HepG2 (cell line): ENCODE data around the gene TET3. TPM values are rescaled to one million over a fixed set of nuclear protein-coding genes. Genes with fewer than 3 reads are reported as not detected.

Experiments used
- ATAC-seq: fragments of 200-7000 bp; cut with Tn5 transposase; 3 replicates; pipeline ENCODE4 v1.9.1; 2020; ENCODE audit warnings: mild to moderate bottlenecking, moderate library complexity
- BruUV-seq: library from RNA; stranded (reverse); fragments of 400-500 nt; replicated peaks from 2 replicates; lab custom pipeline; 2021; lab: Mats Ljungman, UMichigan
- CTCF ChIA-PET: fragments of 300-600 bp; formaldehyde crosslinking; extraction: SDS; loops from one replicate; lab custom pipeline; 2021; ENCODE audit warnings: low total read pairs, inconsistent platforms, low intra/inter-chr PET ratio; lab: Yijun Ruan, JAX
- POLR2A ChIA-PET: fragments of 350-600 bp; sonication (Branson Sonifier 250); formaldehyde crosslinking; loops from one replicate; lab custom pipeline; 2020; ENCODE audit warnings: antibody characterized with exemption, inconsistent platforms; lab: Yijun Ruan, JAX
- DNase-seq: peaks from one replicate; pipeline ENCODE4 v3.0.0-alpha.2; 2015; ENCODE audit warnings: low spot score
- FAIRE-seq: peaks from 3 replicates; lab custom pipeline; 2011; peaks lifted over from hg19 to GRCh38; lab: Jason Lieb, UNC
- H2AFZ ChIP-seq: one replicate; pipeline ENCODE4 v1.6.1; 2011; ENCODE audit warnings: low read length, inconsistent platforms
- H3K27ac ChIP-seq: fragments of 300-600 bp; 3 replicates; pipeline ENCODE4 v1.8.0; 2011; ENCODE audit warnings: mixed run types, mild to moderate bottlenecking, mixed read lengths, low read length, inconsistent platforms; ENCODE audit not compliant: insufficient read depth; ENCODE audit errors: extremely low read length
- H3K27me3 ChIP-seq, 2 experiments: fragments of 200-600 bp in 1 of 2; 2 replicates in 1 of 2; 3 replicates in 1 of 2; pipeline versions ENCODE4 v1.6.0 to v1.8.0; 2011; ENCODE audit warnings: low read length in 2 of 2, mild to moderate bottlenecking in 2 of 2, moderate library complexity in 2 of 2, inconsistent platforms in 1 of 2; ENCODE audit not compliant: insufficient read depth in 2 of 2, control insufficient read depth in 1 of 2
- H3K36me3 ChIP-seq, 2 experiments: fragments of 200-600 bp in 1 of 2; replicated peaks in 1 of 2; 2 replicates in 1 of 2; 3 replicates in 1 of 2; pipeline versions ENCODE4 v1.5.1 to v1.8.0; 2011; ENCODE audit warnings: low read length in 2 of 2, inconsistent platforms in 1 of 2; ENCODE audit not compliant: insufficient read depth in 2 of 2, control insufficient read depth in 1 of 2
- H3K4me1 ChIP-seq: 2 replicates; pipeline ENCODE4 v1.5.1; 2012; ENCODE audit warnings: low read length, inconsistent platforms; ENCODE audit not compliant: insufficient read depth
- H3K4me2 ChIP-seq: 2 replicates; pipeline ENCODE4 v1.6.0; 2011; ENCODE audit warnings: low read depth, low read length, inconsistent platforms
- H3K4me3 ChIP-seq, 3 experiments: fragments of 200-600 bp in 1 of 3; sonication (generic), shearing (Covaris generic) in 1 of 3; replicated peaks in 1 of 3; 2 replicates each; pipeline ENCODE4 v1.5.1; 2011 to 2016; ENCODE audit warnings: low read length in 3 of 3, inconsistent platforms in 2 of 3, low read depth in 2 of 3, mild to moderate bottlenecking in 2 of 3, control low read depth in 1 of 3, mixed read lengths in 1 of 3; ENCODE audit not compliant: insufficient read depth in 1 of 3
- H3K79me2 ChIP-seq: one replicate; pipeline ENCODE4 v1.6.1; 2011; ENCODE audit warnings: low read length, inconsistent platforms; ENCODE audit not compliant: insufficient read depth
- H3K9ac ChIP-seq: 2 replicates; pipeline ENCODE4 v1.6.0; 2011; ENCODE audit warnings: mild to moderate bottlenecking, low read depth, low read length, inconsistent platforms; ENCODE audit not compliant: insufficient read depth
- H3K9me3 ChIP-seq: 2 replicates; pipeline ENCODE4 v1.5.1; 2012; ENCODE audit warnings: mild to moderate bottlenecking, low read length
- H4K20me1 ChIP-seq: 2 replicates; pipeline ENCODE4 v1.6.0; 2011; ENCODE audit warnings: inconsistent platforms, mild to moderate bottlenecking, low read length, moderate library complexity; ENCODE audit not compliant: insufficient read depth
- ELF3 ChIP-seq: IDR thresholded peaks from 2 replicates; pipeline ENCODE4 v1.6.1; 2016; ENCODE audit warnings: missing genetic modification reagents, missing compliant biosample characterization
- HMG20A ChIP-seq: IDR thresholded peaks from 2 replicates; pipeline ENCODE4 v1.6.1; 2016; ENCODE audit warnings: borderline replicate concordance
- HMG20B ChIP-seq: conservative IDR thresholded peaks from 2 replicates; pipeline ENCODE4 v1.6.1; 2016; ENCODE audit warnings: missing genetic modification reagents, missing compliant biosample characterization
- NR2F2 ChIP-seq: IDR thresholded peaks from 2 replicates; pipeline ENCODE4 v1.6.1; 2012; ENCODE audit warnings: low read depth, inconsistent platforms, borderline replicate concordance
- ZBTB7A ChIP-seq: sonication (generic); formaldehyde crosslinking; IDR thresholded peaks from 2 replicates; pipeline ENCODE4 v1.8.0; 2022; ENCODE audit warnings: mild to moderate bottlenecking, missing genetic modification reagents
- ZMYM4 ChIP-seq: sonication (generic); formaldehyde crosslinking; IDR thresholded peaks from 2 replicates; pipeline ENCODE4 v1.8.1; 2023; ENCODE audit warnings: mild to moderate bottlenecking, missing genetic modification reagents
- ZNF546 ChIP-seq: sonication (generic); formaldehyde crosslinking; conservative IDR thresholded peaks from 2 replicates; pipeline ENCODE4 v1.8.1; 2023; ENCODE audit warnings: mild to moderate bottlenecking, missing genetic modification reagents
- ZNF605 ChIP-seq: sonication (generic); formaldehyde crosslinking; IDR thresholded peaks from 2 replicates; pipeline ENCODE4 v1.8.0; 2022; ENCODE audit warnings: mild to moderate bottlenecking, missing genetic modification reagents
- WGBS: methylation state at CpG from one replicate; pipeline ENCODE4 v1.1.6; 2017; ENCODE audit warnings: low lambda C conversion rate; 5-methylcytosine and 5-hydroxymethylcytosine counted together
- in situ Hi-C: cut with HindIII; loops from 2 replicates; pipeline ENCODE4 v1.10.0; 2017; ENCODE audit warnings: low pct_unique_long_range_greater_than_20kb; ENCODE audit not compliant: extremely low pct_ligation_motif_present
- intact Hi-C: fragments of 100-400 bp; cut with micrococcal nuclease; formaldehyde crosslinking; loops from one replicate; pipeline ENCODE4 v1.10.0; 2022; ENCODE audit not compliant: unreplicated experiment
- polyA plus RNA-seq, 8 experiments: library from polyadenylated mRNA; depleted of rRNA in 3 of 8; stranded (reverse) in 7 of 8; unstranded in 1 of 8; fragments of >200 nt; fragmentation: Illumina TruSeq in 4 of 8; extraction: Trizol in 4 of 8; gene quantifications; 2 replicates each; pipeline versions ENCODE4 v1.2.1 to v1.2.3, GENCODE V29; 2011 to 2016; ENCODE audit warnings: low read depth in 4 of 8, missing spikeins in 1 of 8, mixed read lengths in 1 of 8; ENCODE audit not compliant: insufficient read depth in 1 of 8
- total RNA-seq, 5 experiments: library from RNA; depleted of rRNA; stranded (reverse); fragments of >200 nt; fragmentation: Illumina TruSeq; extraction: Trizol; gene quantifications; 2 replicates each; pipeline ENCODE4 v1.2.3, GENCODE V29; 2016; ENCODE audit warnings: low read depth in 1 of 5
- TF ChIP-seq, protein P1 (sequence below): sonication (generic); formaldehyde crosslinking; IDR thresholded peaks from 2 replicates; pipeline ENCODE4 v1.4.0; 2020; ENCODE audit warnings: mild to moderate bottlenecking, missing genetic modification reagents
- TF ChIP-seq, protein P2 (sequence below): sonication (generic); formaldehyde crosslinking; IDR thresholded peaks from 2 replicates; pipeline ENCODE4 v1.8.0; 2022; ENCODE audit warnings: missing genetic modification reagents, mild to moderate bottlenecking, inconsistent platforms, borderline replicate concordance
- TF ChIP-seq, protein P3 (sequence below): sonication (generic); formaldehyde crosslinking; IDR thresholded peaks from 2 replicates; pipeline ENCODE4 v1.4.0; 2020; ENCODE audit warnings: missing genetic modification reagents
- TF ChIP-seq, protein P4 (sequence below): sonication (generic); formaldehyde crosslinking; IDR thresholded peaks from 2 replicates; pipeline ENCODE4 v1.5.0; 2020; ENCODE audit warnings: missing genetic modification reagents

The TET3 gene
- total and polyA plus RNA-seq, 2 of the 13 experiments (the other 11 are each of a cell fraction or from before 2014, with no cell fraction given): 4.3 to 6.8 TPM

DNA sequence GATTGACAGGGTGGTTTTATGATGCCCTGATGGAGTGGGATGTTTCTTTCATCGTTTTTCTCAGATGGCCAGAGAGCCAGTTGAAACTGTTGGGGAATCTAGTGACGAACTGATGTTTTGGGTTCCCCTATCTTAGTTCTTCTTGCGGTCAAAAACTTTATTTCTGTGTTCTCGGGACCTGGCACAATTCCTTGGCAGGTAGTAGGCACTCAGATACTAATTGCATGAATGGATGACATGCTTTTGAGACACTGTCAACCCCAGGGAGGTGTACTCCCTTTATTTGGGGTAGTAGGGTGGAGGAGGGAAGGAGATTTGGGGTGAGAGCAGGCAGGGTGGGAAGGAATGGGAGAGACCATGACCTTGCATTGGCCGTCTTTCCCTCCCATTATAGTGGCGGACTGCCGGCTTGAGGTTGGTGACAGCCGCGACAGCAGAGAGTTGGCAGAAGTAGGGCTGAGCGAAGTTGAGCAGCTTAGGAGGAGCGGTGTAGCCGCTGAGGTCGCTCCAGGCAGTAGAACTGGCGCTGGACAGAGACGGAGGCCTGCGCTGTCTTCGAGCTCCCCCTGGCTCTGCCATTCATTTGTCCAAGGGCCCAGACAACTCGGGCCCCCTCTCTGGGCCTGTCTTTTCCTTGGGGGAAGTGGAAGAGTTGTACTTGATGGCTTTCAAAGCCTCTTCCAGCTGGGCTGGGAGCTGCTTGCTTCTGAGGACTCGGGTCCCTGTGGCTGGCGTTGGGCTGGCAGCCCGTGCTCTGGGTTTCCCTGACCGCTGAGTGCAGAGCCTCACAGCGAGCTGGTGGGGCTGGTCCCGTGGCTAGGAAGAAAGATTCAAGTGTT, 2.6 kb downstream of the TET3 start:
- ATAC-seq (peak; percentile 37), DNase-seq (no peak), FAIRE-seq (no peak)
- Histone ChIP-seq H4K20me1 (peaks cover 7% of the 10 kb centered on the region; the same call in 1 of the 2 replicates), H3K4me1 (peaks cover 68% of the 10 kb centered on the region), H3K27me3 (peaks cover 0 to 2% of the 10 kb centered on the region in 2 experiments; a peak in 1 of 5 replicates), H3K79me2 (peaks cover 61% of the 10 kb centered on the region), H2AFZ (no peak overlapping the region), H3K27ac (no peak overlapping the region), H3K9me3 (no peaks in the 10 kb centered on the region), H3K4me2 (peak overlapping the region; percentile 96), H3K36me3 (peaks cover 6 to 29% of the 10 kb centered on the region in 2 experiments), H3K4me3 (peak overlapping the region; percentile 35 to 78 (median 67)), H3K9ac (peak overlapping the region; percentile 42)
- no TSS peak for BruUV-seq
- ChIA-PET POLR2A (interaction anchor here (1.1 to 2.2 kb wide), 3 partner anchors 13 to 192 kb away, joined by 3 to 12 read pairs (median 5); partner anchors contain the start of gene MOB1A), CTCF (no interaction called here)
- 65% methylated on average over 24 of the region's 24 CpGs for WGBS
- in situ Hi-C loops (no loop called here), intact Hi-C loops (no loop called here)
- no peak for TF ChIP-seq HMG20B (CRISPR knock-in tag)
- no peak for TF ChIP-seq NR2F2
- TF ChIP-seq ZNF605: peak; percentile 41; the same call in 1 of the 2 replicates
- no peak for TF ChIP-seq ZBTB7A (CRISPR knock-in tag)
- TF ChIP-seq, protein P1, sequence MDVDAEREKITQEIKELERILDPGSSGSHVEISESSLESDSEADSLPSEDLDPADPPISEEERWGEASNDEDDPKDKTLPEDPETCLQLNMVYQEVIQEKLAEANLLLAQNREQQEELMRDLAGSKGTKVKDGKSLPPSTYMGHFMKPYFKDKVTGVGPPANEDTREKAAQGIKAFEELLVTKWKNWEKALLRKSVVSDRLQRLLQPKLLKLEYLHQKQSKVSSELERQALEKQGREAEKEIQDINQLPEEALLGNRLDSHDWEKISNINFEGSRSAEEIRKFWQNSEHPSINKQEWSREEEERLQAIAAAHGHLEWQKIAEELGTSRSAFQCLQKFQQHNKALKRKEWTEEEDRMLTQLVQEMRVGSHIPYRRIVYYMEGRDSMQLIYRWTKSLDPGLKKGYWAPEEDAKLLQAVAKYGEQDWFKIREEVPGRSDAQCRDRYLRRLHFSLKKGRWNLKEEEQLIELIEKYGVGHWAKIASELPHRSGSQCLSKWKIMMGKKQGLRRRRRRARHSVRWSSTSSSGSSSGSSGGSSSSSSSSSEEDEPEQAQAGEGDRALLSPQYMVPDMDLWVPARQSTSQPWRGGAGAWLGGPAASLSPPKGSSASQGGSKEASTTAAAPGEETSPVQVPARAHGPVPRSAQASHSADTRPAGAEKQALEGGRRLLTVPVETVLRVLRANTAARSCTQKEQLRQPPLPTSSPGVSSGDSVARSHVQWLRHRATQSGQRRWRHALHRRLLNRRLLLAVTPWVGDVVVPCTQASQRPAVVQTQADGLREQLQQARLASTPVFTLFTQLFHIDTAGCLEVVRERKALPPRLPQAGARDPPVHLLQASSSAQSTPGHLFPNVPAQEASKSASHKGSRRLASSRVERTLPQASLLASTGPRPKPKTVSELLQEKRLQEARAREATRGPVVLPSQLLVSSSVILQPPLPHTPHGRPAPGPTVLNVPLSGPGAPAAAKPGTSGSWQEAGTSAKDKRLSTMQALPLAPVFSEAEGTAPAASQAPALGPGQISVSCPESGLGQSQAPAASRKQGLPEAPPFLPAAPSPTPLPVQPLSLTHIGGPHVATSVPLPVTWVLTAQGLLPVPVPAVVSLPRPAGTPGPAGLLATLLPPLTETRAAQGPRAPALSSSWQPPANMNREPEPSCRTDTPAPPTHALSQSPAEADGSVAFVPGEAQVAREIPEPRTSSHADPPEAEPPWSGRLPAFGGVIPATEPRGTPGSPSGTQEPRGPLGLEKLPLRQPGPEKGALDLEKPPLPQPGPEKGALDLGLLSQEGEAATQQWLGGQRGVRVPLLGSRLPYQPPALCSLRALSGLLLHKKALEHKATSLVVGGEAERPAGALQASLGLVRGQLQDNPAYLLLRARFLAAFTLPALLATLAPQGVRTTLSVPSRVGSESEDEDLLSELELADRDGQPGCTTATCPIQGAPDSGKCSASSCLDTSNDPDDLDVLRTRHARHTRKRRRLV (CRISPR knock-in tag): no peak
- TF ChIP-seq, protein P2, sequence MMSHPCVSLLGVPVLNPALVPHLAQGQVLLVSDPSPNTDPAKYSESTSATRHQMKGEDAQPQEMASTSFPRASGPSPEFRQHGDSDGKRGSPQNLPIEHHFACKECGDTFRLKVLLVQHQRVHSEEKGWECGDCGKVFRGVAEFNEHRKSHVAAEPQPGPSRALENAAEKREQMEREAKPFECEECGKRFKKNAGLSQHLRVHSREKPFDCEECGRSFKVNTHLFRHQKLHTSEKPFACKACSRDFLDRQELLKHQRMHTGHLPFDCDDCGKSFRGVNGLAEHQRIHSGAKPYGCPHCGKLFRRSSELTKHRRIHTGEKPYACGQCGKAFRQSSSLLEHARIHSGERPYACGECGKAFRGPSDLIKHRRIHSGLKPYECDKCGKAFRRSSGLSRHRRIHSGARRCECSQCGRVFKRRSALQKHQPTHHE (CRISPR knock-in tag): no peak
- TF ChIP-seq, protein P3, sequence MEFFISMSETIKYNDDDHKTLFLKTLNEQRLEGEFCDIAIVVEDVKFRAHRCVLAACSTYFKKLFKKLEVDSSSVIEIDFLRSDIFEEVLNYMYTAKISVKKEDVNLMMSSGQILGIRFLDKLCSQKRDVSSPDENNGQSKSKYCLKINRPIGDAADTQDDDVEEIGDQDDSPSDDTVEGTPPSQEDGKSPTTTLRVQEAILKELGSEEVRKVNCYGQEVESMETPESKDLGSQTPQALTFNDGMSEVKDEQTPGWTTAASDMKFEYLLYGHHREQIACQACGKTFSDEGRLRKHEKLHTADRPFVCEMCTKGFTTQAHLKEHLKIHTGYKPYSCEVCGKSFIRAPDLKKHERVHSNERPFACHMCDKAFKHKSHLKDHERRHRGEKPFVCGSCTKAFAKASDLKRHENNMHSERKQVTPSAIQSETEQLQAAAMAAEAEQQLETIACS (CRISPR knock-in tag): no peak
- no peak for TF ChIP-seq HMG20A (CRISPR knock-in tag)
- no peak for TF ChIP-seq ZMYM4 (CRISPR knock-in tag)
- TF ChIP-seq ZNF546 (CRISPR knock-in tag): no peak
- TF ChIP-seq ELF3 (CRISPR knock-in tag): no peak
- TF ChIP-seq, protein P4, sequence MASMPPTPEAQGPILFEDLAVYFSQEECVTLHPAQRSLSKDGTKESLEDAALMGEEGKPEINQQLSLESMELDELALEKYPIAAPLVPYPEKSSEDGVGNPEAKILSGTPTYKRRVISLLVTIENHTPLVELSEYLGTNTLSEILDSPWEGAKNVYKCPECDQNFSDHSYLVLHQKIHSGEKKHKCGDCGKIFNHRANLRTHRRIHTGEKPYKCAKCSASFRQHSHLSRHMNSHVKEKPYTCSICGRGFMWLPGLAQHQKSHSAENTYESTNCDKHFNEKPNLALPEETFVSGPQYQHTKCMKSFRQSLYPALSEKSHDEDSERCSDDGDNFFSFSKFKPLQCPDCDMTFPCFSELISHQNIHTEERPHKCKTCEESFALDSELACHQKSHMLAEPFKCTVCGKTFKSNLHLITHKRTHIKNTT (CRISPR knock-in tag): no peak
